Astrocyte (in vitro differentiated cells and primary cell): Measurements from ENCODE around the gene PGS1.

Source experiments
- CTCF ChIP-seq: IDR thresholded peaks from 2 replicates; pipeline ENCODE4 v1.5.1; 2011; ENCODE audit warnings: low read depth, mild to moderate bottlenecking, inconsistent platforms, low read length, moderate library complexity; ENCODE audit not compliant: insufficient read depth
- EZH2 ChIP-seq: IDR thresholded peaks from 2 replicates; pipeline ENCODE4 v1.6.1; 2012; ENCODE audit warnings: mild to moderate bottlenecking, low read length, inconsistent platforms; ENCODE audit not compliant: insufficient read depth

- no peak for TF ChIP-seq CTCF
- no peak for TF ChIP-seq EZH2
These were observed 7.4 kb upstream of the PGS1 start for GRCh38 chr17:78371056-78371455.
